SU-DHL-6 (cell line): Measurements from ENCODE around the gene FKBP8.

Experiments used
- CTCF ChIP-seq: fragments of 200-600 bp; sonication (generic); IDR thresholded peaks from one replicate; pipeline ENCODE4 v1.5.1; 2017; ENCODE audit warnings: antibody characterized with exemption, mild to moderate bottlenecking, low read length, moderate library complexity; ENCODE audit not compliant: insufficient read depth, poor library complexity, severe bottlenecking
- EZH2phosphoT487 ChIP-seq: fragments of 200-600 bp; sonication (generic), shearing (Covaris generic); conservative IDR thresholded peaks from 2 replicates; pipeline ENCODE4 v1.6.1; 2018; ENCODE audit warnings: mild to moderate bottlenecking, antibody characterized with exemption, low read length, moderate library complexity, mixed read lengths

DNA sequence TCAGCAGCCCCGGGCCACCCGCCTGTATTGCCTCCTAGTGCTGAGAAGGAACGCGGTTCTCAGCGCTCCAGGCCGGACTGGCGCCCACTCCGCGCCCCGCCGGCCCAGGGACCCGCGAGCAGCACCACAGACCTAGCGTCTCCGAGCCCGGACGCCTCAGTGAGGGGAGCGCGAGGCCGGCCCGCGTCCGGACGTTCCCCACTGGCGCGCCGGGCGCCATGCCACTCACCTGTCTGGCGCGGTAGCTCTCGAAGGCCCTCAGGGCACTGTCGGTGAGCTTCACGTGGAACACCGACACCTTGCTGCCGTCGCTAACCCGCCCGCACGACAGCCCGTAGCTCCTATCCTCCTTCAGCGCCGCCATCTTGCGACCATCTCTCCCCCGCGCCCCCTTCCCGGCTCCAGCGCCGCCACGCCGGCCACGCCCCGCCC, 21.7 kb downstream of the FKBP8 start, which contains the start of gene ELL:
- TF ChIP-seq CTCF (no peak), EZH2phosphoT487 (no peak)
